Loucy (cell line): ENCODE results near the gene IQGAP3.

ENCODE experiments used
- H2AFZ ChIP-seq: fragments of 200-600 bp; sonication (generic); 2 replicates; pipeline ENCODE4 v1.6.0; 2016; ENCODE audit warnings: antibody characterized with exemption, mild to moderate bottlenecking, low read length, moderate library complexity
- H3F3A ChIP-seq: fragments of 200-600 bp; 2 replicates; pipeline ENCODE4 v1.6.0; 2016; ENCODE audit warnings: antibody characterized with exemption, low read depth, mild to moderate bottlenecking
- H3K27me3 ChIP-seq: fragments of 200-600 bp; sonication (generic); 2 replicates; pipeline ENCODE4 v1.6.1; 2014; ENCODE audit warnings: low read length, mild to moderate bottlenecking; ENCODE audit not compliant: insufficient read depth, poor library complexity, severe bottlenecking
- H3K36me3 ChIP-seq: fragments of 200-600 bp; sonication (generic); 2 replicates; pipeline ENCODE4 v1.6.1; 2016; ENCODE audit warnings: low read length; ENCODE audit not compliant: insufficient read depth
- H3K4me1 ChIP-seq: fragments of 200-600 bp; sonication (generic); 2 replicates; pipeline ENCODE4 v1.5.1; 2014; ENCODE audit warnings: low read length, mild to moderate bottlenecking; ENCODE audit not compliant: insufficient read depth, poor library complexity, severe bottlenecking
- H3K4me2 ChIP-seq: fragments of 200-600 bp; sonication (generic); 2 replicates; pipeline ENCODE4 v1.6.0; 2014; ENCODE audit warnings: antibody characterized with exemption, low read length, low read depth, mild to moderate bottlenecking; ENCODE audit not compliant: poor library complexity, severe bottlenecking
- H3K4me3 ChIP-seq: fragments of 200-600 bp; sonication (generic); 2 replicates; pipeline ENCODE4 v1.5.1; 2014; ENCODE audit warnings: low read length, mild to moderate bottlenecking, mixed read lengths; ENCODE audit not compliant: poor library complexity, severe bottlenecking
- H3K79me2 ChIP-seq: fragments of 200-600 bp; sonication (generic); 2 replicates; pipeline ENCODE4 v1.6.1; 2014; ENCODE audit warnings: low read length; ENCODE audit not compliant: insufficient read depth
- H3K9ac ChIP-seq: fragments of 200-600 bp; sonication (generic); 2 replicates; pipeline ENCODE4 v1.6.0; 2014; ENCODE audit warnings: mild to moderate bottlenecking, low read depth, low read length, moderate library complexity; ENCODE audit not compliant: poor library complexity, severe bottlenecking
- H3K9me2 ChIP-seq: fragments of 200-600 bp; sonication (generic); replicated peaks from 2 replicates; pipeline ENCODE4 v1.6.1; 2016; ENCODE audit warnings: low read depth, low read length, mixed read lengths
- H3K9me3 ChIP-seq: fragments of 200-600 bp; sonication (generic); 2 replicates; pipeline ENCODE4 v1.6.1; 2014; ENCODE audit warnings: mild to moderate bottlenecking, antibody characterized with exemption, low read length, low read depth; ENCODE audit not compliant: insufficient read depth
- H4K20me1 ChIP-seq: fragments of 200-600 bp; sonication (generic); 2 replicates; pipeline ENCODE4 v1.6.0; 2014; ENCODE audit warnings: antibody characterized with exemption, low read length, mild to moderate bottlenecking; ENCODE audit not compliant: insufficient read depth, poor library complexity, severe bottlenecking
- CTCF ChIP-seq: fragments of 200-600 bp; sonication (generic); conservative IDR thresholded peaks from 2 replicates; pipeline ENCODE4 v1.5.1; 2014; ENCODE audit warnings: mild to moderate bottlenecking, antibody characterized with exemption, low read length
- EZH2phosphoT487 ChIP-seq: fragments of 200-600 bp; IDR thresholded peaks from 2 replicates; pipeline ENCODE4 v1.6.1; 2018; ENCODE audit warnings: antibody characterized with exemption, mild to moderate bottlenecking, moderate library complexity, borderline replicate concordance

IQGAP3 gene

GRCh38 chr1:156516821-156517220 is 55.5 kb downstream of the IQGAP3 start:
- no peaks in the 10 kb centered on the region for H4K20me1 ChIP-seq
- H2AFZ ChIP-seq, result no peak overlapping the region
- TF ChIP-seq EZH2phosphoT487, result no peak

GRCh38 chr1:156515956-156516355 is 56.4 kb downstream of the IQGAP3 start:
- no peaks in the 10 kb centered on the region for H3K4me1 ChIP-seq
- no peaks in the 10 kb centered on the region for H3K36me3 ChIP-seq

More at GRCh38 chr1:156516821-156517220, 55.5 kb downstream of the IQGAP3 start:
- Histone ChIP-seq H3K9ac (no peak overlapping the region), H3K4me3 (no peak overlapping the region), H3K4me2 (no peak overlapping the region), H3K4me1 (no peaks in the 10 kb centered on the region), H3F3A (no peaks in the 10 kb centered on the region), H3K79me2 (no peaks in the 10 kb centered on the region), H3K27me3 (no peaks in the 10 kb centered on the region), H3K9me2 (no peaks in the 10 kb centered on the region), H3K9me3 (no peaks in the 10 kb centered on the region), H3K36me3 (no peaks in the 10 kb centered on the region)

GRCh38 chr1:156513185-156513584 is 59.2 kb downstream of the IQGAP3 start:
- no peak overlapping the region for H3K9ac ChIP-seq
- H3K9me3 ChIP-seq, result no peaks in the 10 kb centered on the region
- no peak overlapping the region for H2AFZ ChIP-seq
- H3K9me2 ChIP-seq, result no peaks in the 10 kb centered on the region
- H3K4me3 ChIP-seq, result no peak overlapping the region
- no peaks in the 10 kb centered on the region for H3K36me3 ChIP-seq
- H3K79me2 ChIP-seq, result no peaks in the 10 kb centered on the region
- no peaks in the 10 kb centered on the region for H3K27me3 ChIP-seq
- no peaks in the 10 kb centered on the region for H4K20me1 ChIP-seq
- TF ChIP-seq CTCF (no peak), EZH2phosphoT487 (no peak)
- peaks cover 7% of the 10 kb centered on the region for H3K4me1 ChIP-seq
- H3K4me2 ChIP-seq, result no peak overlapping the region
- no peaks in the 10 kb centered on the region for H3F3A ChIP-seq

More at GRCh38 chr1:156515956-156516355, 56.4 kb downstream of the IQGAP3 start:
- H3K4me2 ChIP-seq, result no peak overlapping the region
- TF ChIP-seq EZH2phosphoT487 (no peak), CTCF (no peak)
- no peaks in the 10 kb centered on the region for H3K79me2 ChIP-seq
- no peaks in the 10 kb centered on the region for H3K9me3 ChIP-seq
- no peaks in the 10 kb centered on the region for H3K9me2 ChIP-seq
- no peaks in the 10 kb centered on the region for H4K20me1 ChIP-seq
- no peaks in the 10 kb centered on the region for H3K27me3 ChIP-seq
- no peak overlapping the region for H2AFZ ChIP-seq
- no peak overlapping the region for H3K4me3 ChIP-seq
- H3K9ac ChIP-seq, result no peak overlapping the region
- no peaks in the 10 kb centered on the region for H3F3A ChIP-seq

GRCh38 chr1:156511644-156512043 is 60.7 kb downstream of the IQGAP3 start:
- no peaks in the 10 kb centered on the region for H3F3A ChIP-seq
- no peaks in the 10 kb centered on the region for H3K27me3 ChIP-seq
- H3K36me3 ChIP-seq, result no peaks in the 10 kb centered on the region
- peaks cover 14% of the 10 kb centered on the region for H3K4me1 ChIP-seq
- H3K9me3 ChIP-seq, result no peaks in the 10 kb centered on the region
- H3K4me2 ChIP-seq, result no peak overlapping the region
- H3K4me3 ChIP-seq, result no peak overlapping the region
- H3K9ac ChIP-seq, result no peak overlapping the region
- TF ChIP-seq CTCF (no peak), EZH2phosphoT487 (no peak)
- H3K9me2 ChIP-seq, result no peaks in the 10 kb centered on the region
- no peaks in the 10 kb centered on the region for H3K79me2 ChIP-seq
- no peaks in the 10 kb centered on the region for H4K20me1 ChIP-seq
- no peak overlapping the region for H2AFZ ChIP-seq
